IPS-NIHi11 (cell line): ENCODE data around the gene IRF9.

Source experiments
- DNase-seq: peaks from one replicate; pipeline ENCODE4 v3.0.0; 2012; ENCODE audit warnings: mixed read lengths, low spot score

IRF9 gene

GRCh38 chr14:24147761-24148428, 13.2 kb upstream of the IRF9 start:
- DNase-seq = no peak

DNA sequence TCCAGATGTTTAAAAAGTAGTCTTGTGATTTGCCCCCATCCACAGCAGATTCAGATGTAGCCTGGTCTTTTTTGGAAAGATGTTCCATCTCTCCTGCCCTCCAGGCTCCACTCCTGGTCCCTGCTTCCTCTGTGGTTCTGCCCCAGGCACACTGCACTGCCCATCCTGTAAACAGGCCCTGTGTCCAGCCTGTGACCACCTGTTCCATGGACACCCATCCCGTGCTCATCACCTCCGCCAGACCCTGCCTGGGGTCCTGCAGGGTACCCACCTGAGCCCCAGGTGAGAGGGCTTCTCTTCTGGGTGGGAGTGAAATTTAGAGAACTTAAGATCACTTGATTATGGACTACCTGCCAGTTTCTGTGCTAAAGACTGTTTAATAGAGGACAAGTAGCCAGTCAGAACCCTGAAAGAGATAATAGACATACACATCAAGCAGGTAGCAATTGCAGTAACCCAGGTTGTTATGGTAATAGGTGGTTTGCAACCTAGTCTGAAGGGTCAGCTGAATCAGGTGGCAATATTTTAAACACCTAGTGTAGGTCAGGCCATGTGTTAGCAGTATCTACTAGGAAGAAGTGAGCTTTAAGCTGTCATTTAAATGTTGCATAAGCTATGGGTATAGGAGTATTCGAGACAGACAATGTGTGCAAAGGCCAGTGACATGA, 11.6 kb upstream of the IRF9 start:
- no peak for DNase-seq

- no peak for DNase-seq
Observed at GRCh38 chr14:24150061-24150460, 11.0 kb upstream of the IRF9 start.

- DNase-seq = no peak
Observed at GRCh38 chr14:24150567-24150966, 10.5 kb upstream of the IRF9 start.

GRCh38 chr14:24150993-24151392, 10.1 kb upstream of the IRF9 start:
- DNase-seq = no peak

DNA sequence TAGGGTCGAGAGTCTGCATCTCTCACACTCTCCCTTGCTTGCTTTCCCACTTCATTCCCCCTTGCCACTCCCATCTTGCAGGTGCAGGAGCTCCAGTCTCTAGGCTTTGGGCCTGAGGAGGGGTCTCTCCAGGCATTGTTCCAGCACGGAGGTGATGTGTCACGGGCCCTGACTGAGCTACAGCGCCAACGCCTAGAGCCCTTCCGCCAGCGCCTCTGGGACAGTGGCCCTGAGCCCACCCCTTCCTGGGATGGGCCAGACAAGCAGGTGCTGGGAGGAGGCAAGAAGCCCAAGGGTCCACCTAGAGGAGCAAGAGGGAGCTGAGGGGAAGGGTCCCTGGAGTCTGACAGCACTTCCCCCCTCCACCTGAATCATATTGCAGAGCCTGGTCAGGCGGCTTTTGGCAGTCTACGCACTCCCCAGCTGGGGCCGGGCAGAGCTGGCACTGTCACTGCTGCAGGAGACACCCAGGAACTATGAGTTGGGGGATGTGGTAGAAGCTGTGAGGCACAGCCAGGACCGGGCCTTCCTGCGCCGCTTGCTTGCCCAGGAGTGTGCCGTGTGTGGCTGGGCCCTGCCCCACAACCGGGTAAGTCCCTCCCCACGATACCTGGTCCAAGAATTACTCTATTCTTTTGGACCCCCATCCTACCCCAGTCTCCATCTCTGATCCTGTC, 9.5 kb upstream of the IRF9 start:
- no peak for DNase-seq

GRCh38 chr14:24155100-24155499, 6.0 kb upstream of the IRF9 start:
- no peak for DNase-seq

GRCh38 chr14:24156840-24157239, 4.2 kb upstream of the IRF9 start:
- DNase-seq = no peak

DNA sequence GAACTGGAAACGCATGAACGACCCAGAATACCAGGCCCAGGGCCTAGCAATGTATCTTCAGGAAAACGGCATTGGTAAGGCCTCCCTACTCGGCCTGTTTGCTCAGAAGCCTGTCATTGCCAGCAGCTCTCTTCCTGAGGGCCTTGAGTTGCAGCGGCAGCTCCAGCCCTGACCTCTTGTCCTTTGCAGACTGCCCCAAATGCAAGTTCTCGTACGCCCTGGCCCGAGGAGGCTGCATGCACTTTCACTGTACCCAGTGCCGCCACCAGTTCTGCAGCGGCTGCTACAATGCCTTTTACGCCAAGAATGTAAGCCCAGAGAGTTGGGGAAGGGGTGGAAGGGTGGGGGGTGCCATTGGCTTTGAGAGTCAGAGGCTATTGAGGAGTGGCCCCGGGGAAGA, 3.7 kb upstream of the IRF9 start:
- no peak for DNase-seq

DNA sequence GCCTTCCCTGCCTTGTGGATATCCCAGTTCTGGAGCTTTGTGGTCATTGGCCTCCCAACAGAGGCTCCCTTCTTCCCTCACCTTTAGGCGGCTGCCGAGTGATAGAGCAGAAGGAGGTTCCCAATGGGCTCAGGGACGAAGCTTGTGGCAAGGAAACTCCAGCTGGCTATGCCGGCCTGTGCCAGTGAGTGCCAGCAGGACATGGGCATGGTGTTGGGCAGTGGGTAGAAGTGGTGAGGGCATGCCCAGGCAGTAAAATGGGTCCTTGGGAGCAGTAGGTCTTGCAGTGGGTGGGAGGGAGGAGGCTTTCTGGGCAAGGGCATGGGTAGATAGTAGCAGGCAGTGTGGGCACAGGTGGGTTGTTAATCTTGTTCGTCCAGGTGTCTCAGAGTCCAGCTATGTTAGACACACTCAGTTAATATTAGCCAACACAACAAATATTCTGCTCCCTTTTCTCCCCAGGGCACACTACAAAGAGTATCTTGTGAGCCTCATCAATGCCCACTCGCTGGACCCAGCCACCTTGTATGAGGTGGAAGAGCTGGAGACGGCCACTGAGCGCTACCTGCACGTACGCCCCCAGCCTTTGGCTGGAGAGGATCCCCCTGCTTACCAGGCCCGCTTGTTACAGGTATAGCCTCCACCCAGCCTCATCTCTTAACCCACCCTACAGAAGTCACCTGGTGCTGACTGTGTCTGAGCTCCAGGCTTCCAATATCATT, 1.1 kb upstream of the IRF9 start:
- no peak for DNase-seq

DNA sequence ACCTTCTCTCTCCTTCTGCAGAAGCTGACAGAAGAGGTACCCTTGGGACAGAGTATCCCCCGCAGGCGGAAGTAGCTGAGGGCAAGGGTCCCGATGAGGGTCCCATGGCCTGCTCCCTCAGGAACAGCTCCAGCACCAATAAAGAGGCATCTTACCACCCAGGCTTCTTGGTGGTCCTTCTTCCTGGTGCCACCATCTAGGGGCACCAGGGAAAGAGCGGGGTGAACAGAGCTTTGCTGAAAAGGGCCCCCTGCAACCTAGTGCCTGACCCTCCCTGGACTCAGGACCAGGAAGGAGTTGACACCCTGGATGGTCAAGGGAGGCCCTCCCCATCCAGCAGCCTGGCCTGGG, 591 bp upstream of the IRF9 start:
- DNase-seq = no peak

DNA sequence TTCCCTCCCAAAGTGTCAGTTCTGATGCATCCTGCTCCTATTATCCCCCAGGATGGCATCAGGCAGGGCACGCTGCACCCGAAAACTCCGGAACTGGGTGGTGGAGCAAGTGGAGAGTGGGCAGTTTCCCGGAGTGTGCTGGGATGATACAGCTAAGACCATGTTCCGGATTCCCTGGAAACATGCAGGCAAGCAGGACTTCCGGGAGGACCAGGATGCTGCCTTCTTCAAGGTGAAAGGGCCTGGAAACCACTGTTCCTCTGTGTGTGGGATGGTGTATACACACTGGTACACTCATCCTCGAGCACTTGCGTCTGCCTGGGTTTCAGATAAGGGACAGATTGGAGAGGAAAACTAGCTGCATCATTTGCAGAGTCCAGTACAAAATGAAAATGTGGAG, 1.0 kb downstream of the IRF9 start:
- no peak for DNase-seq

DNA sequence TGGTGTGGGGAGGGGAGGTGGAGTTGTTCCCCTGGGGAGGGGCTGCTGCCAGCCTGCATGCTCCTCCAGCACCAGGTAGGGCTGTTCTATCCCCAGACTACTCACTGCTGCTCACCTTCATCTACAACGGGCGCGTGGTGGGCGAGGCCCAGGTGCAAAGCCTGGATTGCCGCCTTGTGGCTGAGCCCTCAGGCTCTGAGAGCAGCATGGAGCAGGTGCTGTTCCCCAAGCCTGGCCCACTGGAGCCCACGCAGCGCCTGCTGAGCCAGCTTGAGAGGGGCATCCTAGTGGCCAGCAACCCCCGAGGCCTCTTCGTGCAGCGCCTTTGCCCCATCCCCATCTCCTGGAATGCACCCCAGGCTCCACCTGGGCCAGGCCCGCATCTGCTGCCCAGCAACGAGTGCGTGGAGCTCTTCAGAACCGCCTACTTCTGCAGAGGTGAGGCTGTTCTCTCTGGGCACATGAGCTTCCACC, 3.5 kb downstream of the IRF9 start:
- DNase-seq = no peak

- DNase-seq = no peak
Observed at GRCh38 chr14:24165785-24166184, 4.7 kb downstream of the IRF9 start.

DNA sequence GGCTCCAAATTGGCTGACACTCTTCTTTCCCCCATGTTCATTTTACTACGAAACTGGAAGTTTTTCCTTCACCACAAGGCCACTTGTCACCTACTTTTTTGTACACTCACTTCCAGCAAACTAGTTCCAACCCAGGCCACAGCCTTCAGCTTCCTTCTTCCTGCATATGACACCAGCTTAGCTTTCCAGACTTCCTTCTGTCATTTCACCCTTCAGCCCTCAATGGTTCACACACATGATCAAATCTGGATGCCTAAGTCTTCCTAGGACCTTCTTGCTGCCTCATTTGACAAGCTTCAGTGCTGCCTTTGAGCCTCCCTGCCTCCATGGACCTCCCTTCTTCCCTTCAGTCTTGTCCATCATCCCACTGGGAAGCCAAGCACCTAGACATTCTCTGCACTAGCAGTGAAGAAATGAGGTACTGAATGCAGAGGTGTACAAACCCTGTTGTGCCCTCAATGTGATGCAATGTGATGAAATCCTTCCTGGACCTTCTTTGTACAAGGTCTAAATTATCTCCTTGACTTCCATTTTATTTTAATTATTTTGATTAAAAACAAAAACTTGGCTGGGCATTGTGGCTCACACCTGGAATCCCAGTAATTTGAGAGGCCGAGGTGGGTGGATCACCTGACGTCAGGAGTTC, 6.5 kb downstream of the IRF9 start:
- no peak for DNase-seq

DNA sequence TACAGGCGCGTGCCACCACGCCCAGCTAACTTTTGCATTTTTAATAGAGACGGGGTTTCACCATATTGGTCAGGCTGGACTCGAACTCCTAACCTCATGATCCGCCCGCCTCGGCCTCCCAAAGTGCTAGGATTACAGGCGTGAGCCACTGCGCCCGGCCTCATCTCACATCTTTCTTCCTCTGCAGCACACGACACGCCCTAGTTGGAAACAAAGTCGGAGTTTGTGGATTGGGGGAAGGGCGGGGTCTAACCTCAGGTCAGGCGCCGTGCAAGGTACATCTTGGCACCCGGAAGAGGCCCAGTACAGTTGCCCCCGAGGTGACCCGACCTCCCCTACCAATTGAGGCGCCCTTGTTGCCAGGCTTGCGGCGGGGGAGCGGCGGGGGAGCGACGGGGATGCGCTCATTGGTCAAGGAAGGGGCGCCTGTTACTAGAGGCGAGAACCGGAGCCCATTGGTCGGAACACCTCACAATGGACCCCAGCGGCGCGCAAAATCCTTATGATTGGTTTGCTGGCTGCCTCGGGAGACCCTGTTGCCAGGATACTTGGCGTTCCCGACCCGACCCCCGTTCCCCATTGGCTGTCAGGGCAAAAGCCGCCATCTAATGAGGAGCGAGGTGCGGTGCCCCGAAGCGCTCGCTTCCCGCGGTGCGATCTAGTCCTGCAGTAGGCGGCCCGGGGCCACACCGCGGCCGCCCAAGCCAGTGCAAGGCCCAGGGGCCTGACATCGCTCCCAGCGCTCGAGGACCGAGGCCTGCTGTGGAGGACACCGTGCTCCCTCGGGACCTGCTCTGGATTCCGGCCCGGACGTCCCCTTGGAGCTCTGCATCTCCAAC, 10.6 kb downstream of the IRF9 start, which contains the start of gene REC8:
REC8 (plus strand) TSS at position 659 of the 839 bp plus-strand sequence. CDS start 473 bp downstream, outside the sequence.
- DNase-seq = peak; percentile 98

DNA sequence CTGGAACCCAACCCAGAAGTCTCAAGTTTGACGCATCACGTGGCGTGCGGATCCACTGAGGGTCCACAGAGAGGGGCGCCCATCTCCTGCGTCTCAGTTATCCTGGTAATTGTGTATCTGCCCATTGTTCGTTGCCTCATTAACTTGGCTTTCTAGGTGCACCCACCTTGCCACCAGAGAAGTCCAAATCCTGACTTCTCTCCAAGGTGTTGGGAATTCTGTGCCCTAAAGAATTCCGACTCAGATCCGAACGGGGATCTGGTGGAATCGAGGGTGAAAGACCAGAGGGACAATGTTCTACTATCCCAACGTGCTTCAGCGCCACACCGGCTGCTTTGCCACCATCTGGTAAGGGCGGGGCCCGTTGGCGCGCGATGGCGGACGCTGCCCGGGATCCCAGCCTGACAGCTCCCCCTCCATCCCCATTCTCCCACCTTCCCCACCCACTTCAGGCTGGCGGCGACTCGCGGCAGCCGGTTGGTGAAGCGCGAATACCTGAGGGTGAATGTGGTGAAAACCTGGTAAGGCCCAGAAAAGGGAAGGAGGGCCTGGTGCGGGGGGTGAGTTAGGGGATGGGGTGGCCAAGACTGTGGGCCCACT, 11.3 kb downstream of the IRF9 start:
- DNase-seq = no peak

GRCh38 chr14:24172871-24173281, 11.8 kb downstream of the IRF9 start:
- no peak for DNase-seq

- no peak for DNase-seq
Observed at GRCh38 chr14:24176599-24176998, 15.5 kb downstream of the IRF9 start.

DNA sequence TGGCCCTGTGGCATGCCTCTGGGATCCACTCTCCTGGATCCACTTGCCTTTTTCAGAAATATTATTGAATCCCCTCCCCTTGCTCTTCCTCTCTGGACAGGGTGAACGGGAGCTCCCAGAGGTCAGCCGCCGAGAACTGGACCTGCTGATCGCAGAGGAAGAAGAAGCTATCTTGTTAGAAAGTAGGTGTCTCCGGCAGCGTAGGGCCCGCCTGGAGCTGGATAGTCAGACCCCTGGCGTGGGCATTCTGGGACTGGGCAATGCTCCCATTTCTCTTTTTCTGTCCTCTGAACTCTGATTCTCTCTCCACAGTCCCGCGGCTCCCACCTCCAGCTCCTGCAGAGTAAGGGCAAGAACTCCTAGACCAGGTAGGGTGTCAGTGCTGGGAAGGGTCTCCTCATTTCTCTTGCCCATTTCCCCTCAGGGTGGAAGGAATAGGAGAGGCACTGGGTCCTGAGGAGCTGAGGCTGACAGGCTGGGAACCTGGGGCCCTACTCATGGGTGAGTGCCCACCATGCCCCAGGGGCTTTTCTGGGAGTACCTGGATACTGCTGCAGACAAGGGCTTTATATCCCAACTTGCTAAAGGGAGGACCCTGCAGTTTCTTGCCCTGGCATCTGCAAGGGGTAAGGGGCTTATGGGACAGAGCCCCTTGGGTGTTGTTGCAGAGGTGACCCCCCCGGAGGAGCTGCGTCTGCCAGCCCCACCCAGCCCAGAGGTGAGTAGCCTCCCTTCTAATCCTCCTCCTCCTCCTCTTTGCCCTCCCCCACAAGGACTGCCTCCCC, 16.2 kb downstream of the IRF9 start:
- DNase-seq = no peak
